ENCODE results near the gene ARNT2.

The ARNT2 gene

DNA sequence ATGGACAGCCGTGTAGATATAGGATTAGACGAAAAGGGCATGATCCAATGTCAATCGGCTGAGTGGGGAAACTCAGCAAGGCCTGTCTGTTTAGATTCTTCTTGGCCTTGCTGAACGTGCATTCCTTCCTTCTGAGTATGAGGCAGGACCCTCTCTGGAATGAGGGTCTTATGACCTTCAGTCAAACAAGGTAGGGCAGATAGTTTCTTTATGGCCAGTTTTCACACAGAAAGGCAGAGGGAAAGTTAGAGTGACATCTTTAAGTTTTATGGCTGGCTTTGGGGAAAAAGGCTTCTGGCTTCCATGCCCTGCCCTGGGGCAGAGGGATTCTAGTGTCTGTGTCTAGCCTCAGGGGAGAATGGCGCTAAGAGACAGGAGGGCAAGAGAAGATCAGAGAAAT lies 29.7 kb downstream of the ARNT2 start:
- H3K27ac ChIP-seq = no peak overlapping the region
- TF ChIP-seq, protein P1, sequence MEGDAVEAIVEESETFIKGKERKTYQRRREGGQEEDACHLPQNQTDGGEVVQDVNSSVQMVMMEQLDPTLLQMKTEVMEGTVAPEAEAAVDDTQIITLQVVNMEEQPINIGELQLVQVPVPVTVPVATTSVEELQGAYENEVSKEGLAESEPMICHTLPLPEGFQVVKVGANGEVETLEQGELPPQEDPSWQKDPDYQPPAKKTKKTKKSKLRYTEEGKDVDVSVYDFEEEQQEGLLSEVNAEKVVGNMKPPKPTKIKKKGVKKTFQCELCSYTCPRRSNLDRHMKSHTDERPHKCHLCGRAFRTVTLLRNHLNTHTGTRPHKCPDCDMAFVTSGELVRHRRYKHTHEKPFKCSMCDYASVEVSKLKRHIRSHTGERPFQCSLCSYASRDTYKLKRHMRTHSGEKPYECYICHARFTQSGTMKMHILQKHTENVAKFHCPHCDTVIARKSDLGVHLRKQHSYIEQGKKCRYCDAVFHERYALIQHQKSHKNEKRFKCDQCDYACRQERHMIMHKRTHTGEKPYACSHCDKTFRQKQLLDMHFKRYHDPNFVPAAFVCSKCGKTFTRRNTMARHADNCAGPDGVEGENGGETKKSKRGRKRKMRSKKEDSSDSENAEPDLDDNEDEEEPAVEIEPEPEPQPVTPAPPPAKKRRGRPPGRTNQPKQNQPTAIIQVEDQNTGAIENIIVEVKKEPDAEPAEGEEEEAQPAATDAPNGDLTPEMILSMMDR (IDR thresholded peaks at IDR 0.05) = no peak
- TF ChIP-seq ZFX (IDR thresholded peaks at IDR 0.05; ENCODE audit: borderline replicate concordance) = no peak

DNA sequence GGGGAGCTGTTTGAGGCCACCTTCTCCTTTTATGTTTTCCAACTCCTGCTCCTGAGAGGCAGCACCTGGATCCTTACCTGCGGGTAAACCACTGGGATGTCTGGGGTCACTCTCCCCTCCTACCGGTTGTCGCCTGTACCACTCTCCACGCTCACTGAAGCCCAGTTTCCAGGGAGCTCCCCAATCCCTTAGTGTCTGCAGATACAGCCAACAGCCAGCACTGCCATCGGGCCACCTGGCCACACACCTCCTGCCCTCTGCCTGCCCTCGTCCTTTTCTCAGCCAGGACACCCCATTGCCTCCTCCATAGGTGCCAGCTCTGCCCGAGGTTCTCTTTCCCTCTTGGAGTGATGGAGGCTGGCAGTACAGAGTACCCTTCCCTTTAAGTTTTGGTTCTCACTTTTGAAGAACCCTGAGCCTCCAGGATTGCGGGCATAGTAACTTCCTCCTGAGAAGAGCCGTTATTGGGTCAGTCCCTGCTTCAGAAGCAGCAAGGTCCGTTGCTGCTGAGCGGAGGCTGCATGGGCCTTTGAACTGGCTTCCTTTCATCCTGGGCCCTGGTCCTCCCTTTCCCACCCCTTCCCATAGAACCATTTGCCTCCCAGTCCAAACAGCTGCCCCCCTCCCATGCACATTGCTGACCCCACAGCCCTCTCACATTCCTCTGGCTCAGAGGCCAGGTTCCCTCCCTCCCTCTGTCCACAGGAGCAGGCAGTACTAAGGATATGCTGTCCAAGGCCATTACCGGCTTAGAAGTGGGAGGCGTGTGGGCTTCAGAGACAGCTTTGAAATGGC lies 30.9 kb downstream of the ARNT2 start:
- no peak for TF ChIP-seq ZFX (IDR thresholded peaks at IDR 0.05; ENCODE audit: borderline replicate concordance)
- TF ChIP-seq, protein P1 (IDR thresholded peaks at IDR 0.05) = no peak
- H3K27ac ChIP-seq = no peak overlapping the region

DNA sequence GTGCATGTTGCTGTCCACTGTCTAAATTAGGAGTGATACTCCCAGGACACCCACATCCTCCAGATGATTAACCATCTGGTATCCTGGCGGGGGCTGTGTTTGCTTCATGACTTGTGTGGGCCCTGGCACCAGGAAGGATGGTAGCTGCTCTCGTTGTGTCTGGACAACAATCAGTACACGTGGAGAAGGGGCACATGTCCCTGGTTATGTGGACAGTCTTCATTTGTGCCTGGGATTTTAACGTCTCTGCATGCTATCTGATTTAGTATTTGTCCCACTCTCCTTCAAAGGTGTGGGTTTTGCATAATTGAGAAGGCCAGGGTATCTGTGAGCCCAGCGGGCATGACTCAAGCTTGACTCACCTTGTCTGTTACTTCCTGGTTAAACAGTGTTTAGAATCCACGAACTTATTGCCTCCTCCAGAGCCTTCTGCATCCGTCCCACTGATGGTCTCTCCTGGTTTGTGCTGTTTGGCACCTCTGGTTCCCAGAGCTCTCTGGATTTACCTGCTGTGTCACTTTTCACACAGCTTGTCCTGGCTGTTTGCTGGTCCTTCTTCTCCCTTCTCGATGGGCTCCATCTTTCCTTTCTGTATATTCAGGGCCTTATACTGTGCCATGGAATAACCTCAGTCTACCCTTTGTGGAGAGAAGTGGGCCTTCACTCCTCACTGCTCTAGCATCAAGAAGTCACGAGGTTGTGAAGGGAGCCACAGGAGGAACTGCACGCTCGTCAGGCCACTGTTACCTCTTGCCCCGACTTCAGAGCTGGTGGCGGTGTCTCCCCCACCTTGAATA lies 32.5 kb downstream of the ARNT2 start:
- TF ChIP-seq ZFX (IDR thresholded peaks at IDR 0.05; ENCODE audit: borderline replicate concordance) = no peak
- TF ChIP-seq, protein P1 (IDR thresholded peaks at IDR 0.05) = no peak
- H3K27ac ChIP-seq = no peak overlapping the region

DNA sequence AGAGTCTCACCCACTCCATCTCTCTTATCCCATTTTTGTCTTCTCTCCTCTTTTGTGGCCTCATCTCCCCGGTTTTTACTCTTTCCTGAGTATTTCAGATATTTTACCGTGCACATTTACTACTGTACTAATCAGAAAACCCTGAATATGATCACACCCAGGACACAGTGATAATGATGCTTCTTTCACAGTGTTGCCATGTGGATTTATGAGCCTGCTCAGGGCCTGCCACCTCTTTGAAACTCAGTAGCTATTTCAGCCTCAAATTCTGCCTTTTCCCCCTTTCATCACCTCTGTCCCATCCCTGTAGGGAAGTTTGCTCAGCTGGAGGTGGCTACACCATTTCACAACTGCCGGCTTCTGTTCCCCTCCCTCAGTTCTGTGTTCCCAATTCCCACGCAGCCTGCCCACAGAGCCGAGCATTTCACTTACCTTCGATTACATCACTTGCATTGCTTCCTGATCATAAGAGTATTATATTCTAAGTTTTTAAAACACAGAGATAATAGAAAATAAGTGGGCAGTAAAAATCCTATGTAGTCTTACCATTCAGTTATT lies 33.2 kb downstream of the ARNT2 start:
- no peak for TF ChIP-seq ZFX (IDR thresholded peaks at IDR 0.05; ENCODE audit: borderline replicate concordance)
- TF ChIP-seq, protein P1 (IDR thresholded peaks at IDR 0.05) = no peak
- no peak overlapping the region for H3K27ac ChIP-seq

DNA sequence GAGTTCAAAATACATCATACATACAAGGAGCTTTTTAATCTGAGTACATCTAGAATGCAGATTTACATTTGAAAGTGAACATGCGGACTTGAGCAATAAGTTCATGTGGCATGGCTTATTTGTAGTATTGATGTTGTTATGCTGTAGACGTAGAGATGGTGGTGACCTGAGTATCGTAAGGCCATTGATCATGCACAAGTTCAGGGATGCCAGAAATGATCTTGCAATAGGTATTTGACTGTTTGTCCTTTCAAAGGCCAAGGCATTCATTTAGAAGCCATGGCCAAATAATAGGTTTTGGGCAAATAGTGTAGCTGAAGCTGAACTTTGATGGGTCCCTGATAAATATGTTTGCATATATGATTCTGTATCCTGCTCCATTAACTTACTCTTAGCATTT lies 35.0 kb downstream of the ARNT2 start:
- H3K27ac ChIP-seq = no peak overlapping the region
- TF ChIP-seq ZFX (IDR thresholded peaks at IDR 0.05; ENCODE audit: borderline replicate concordance) = no peak
- TF ChIP-seq, protein P1 (IDR thresholded peaks at IDR 0.05) = no peak

DNA sequence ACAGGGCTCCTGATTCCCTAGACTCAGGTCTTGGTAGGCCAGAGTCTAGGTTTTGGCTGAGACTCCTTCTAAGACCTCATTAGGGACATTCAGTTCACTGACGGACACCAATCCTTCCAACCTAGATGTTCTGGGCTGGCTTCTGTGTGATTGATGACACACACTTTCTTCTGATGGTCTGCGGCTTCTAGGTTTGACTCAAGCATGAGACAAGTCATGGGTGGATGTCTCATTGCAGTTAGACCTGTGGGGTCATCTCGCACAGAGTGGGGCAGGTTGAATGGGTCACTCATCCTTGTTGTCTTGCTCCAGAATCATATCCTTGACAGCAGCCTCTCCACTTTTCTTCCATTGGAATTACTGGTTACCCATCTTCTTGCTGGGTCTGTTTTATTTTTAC lies 35.8 kb downstream of the ARNT2 start:
- no peak overlapping the region for H3K27ac ChIP-seq
- TF ChIP-seq, protein P1 (IDR thresholded peaks at IDR 0.05) = no peak
- no peak for TF ChIP-seq ZFX (IDR thresholded peaks at IDR 0.05; ENCODE audit: borderline replicate concordance)

Data from 22Rv1 (cell line).